ENCODE measurements around the gene CFAP91.

CFAP91 gene

DNA sequence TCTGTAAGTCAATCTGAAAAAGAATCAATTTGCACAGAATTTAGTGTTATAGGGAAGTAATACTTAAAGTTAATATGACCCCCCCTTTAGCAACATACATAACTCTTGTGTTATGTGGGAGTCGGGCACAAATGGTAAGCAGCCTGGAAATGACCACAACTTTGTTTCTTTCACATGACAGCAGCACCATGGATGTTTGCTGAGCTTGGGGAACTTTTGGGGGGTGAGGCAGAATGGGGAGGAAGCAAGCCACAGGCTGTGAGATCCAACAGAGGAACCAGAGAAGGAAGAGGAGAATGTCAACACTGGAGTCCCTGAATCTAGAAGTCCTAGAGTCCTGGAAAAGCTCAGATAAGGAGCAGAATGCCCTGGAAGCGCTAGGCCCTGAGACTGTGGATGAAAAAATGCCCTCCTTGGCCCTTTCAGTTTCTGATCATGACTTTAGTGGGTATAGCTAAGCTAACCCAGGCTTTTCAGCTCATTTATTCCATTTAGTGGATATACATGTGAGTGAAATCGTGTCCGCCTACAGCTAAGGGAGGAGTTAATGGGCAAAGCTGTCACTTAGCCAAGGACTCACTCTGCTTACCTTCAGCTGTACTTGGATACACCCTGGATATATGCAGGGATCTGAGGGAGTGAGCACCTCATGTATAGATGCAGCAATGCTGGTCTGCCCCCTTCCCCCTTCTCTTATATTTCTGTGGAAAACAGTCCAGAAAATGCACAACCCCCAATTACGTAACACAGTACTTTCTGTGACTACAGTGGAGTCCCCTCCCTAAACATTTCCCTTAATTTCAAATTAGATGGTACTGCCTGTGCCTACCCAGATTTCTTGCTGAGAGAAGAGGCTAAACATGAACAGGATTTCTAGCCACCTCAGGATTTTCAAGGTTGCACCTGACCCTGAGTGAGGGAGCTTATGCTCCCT, 39.1 kb downstream of the CFAP91 start:
- DNase-seq (ENCODE audit: low read depth in 1 of 2, low spot score in 1 of 2), result peak in 1 of 2 experiments; percentile 23
- Histone ChIP-seq H3K27me3 (ENCODE audit: insufficient read depth, poor library complexity, severe bottlenecking) (no peaks in the 10 kb centered on the region), H3K4me3 (replicated peaks; ENCODE audit: insufficient read depth, low read length) (no peak overlapping the region), H3K27ac (replicated peaks) (no peak overlapping the region)
- TF ChIP-seq POLR2AphosphoS5 (IDR thresholded peaks at IDR 0.05; ENCODE audit: low read depth) (no peak), GABPA (IDR thresholded peaks at IDR 0.05; ENCODE audit: low read depth) (no peak), SPI1 (IDR thresholded peaks at IDR 0.05; ENCODE audit: borderline replicate concordance, low read depth) (no peak)
- TF ChIP-seq, protein P1, sequence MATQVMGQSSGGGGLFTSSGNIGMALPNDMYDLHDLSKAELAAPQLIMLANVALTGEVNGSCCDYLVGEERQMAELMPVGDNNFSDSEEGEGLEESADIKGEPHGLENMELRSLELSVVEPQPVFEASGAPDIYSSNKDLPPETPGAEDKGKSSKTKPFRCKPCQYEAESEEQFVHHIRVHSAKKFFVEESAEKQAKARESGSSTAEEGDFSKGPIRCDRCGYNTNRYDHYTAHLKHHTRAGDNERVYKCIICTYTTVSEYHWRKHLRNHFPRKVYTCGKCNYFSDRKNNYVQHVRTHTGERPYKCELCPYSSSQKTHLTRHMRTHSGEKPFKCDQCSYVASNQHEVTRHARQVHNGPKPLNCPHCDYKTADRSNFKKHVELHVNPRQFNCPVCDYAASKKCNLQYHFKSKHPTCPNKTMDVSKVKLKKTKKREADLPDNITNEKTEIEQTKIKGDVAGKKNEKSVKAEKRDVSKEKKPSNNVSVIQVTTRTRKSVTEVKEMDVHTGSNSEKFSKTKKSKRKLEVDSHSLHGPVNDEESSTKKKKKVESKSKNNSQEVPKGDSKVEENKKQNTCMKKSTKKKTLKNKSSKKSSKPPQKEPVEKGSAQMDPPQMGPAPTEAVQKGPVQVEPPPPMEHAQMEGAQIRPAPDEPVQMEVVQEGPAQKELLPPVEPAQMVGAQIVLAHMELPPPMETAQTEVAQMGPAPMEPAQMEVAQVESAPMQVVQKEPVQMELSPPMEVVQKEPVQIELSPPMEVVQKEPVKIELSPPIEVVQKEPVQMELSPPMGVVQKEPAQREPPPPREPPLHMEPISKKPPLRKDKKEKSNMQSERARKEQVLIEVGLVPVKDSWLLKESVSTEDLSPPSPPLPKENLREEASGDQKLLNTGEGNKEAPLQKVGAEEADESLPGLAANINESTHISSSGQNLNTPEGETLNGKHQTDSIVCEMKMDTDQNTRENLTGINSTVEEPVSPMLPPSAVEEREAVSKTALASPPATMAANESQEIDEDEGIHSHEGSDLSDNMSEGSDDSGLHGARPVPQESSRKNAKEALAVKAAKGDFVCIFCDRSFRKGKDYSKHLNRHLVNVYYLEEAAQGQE (IDR thresholded peaks at IDR 0.05; ENCODE audit: insufficient replicate concordance, low read depth), result no peak
- TF ChIP-seq, protein P2, sequence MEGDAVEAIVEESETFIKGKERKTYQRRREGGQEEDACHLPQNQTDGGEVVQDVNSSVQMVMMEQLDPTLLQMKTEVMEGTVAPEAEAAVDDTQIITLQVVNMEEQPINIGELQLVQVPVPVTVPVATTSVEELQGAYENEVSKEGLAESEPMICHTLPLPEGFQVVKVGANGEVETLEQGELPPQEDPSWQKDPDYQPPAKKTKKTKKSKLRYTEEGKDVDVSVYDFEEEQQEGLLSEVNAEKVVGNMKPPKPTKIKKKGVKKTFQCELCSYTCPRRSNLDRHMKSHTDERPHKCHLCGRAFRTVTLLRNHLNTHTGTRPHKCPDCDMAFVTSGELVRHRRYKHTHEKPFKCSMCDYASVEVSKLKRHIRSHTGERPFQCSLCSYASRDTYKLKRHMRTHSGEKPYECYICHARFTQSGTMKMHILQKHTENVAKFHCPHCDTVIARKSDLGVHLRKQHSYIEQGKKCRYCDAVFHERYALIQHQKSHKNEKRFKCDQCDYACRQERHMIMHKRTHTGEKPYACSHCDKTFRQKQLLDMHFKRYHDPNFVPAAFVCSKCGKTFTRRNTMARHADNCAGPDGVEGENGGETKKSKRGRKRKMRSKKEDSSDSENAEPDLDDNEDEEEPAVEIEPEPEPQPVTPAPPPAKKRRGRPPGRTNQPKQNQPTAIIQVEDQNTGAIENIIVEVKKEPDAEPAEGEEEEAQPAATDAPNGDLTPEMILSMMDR (IDR thresholded peaks at IDR 0.05; ENCODE audit: insufficient read depth, low read length), result no peak

DNA sequence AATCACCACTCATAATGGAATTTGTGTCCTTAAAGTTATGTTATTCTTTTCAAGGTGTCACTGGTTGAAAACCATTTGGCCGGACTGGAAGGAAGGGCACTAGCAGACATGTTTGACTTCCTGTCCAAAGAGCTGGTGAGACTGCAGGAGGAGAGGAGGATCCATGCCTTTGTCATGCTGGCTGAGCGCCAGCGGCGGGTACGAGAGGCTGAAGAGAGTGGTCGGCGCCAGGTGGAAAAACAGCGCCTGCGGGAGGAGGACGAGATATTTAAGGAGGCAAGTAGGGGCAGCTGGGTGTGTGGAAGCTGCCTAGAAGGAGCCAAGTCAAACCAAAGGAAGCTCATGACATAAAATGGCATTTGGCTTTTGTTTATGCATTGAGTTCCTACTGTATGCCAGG, 41.1 kb downstream of the CFAP91 start:
- no peak overlapping the region for H3K4me3 ChIP-seq (replicated peaks; ENCODE audit: insufficient read depth, low read length)
- DNase-seq (ENCODE audit: low read depth in 1 of 2, low spot score in 1 of 2), result no peak
- TF ChIP-seq POLR2AphosphoS5 (IDR thresholded peaks at IDR 0.05; ENCODE audit: low read depth) (no peak), SPI1 (IDR thresholded peaks at IDR 0.05; ENCODE audit: borderline replicate concordance, low read depth) (no peak), GABPA (IDR thresholded peaks at IDR 0.05; ENCODE audit: low read depth) (no peak)
- TF ChIP-seq, protein P1 (IDR thresholded peaks at IDR 0.05; ENCODE audit: insufficient replicate concordance, low read depth), result no peak
- TF ChIP-seq, protein P2 (IDR thresholded peaks at IDR 0.05; ENCODE audit: insufficient read depth, low read length), result no peak
- H3K27ac ChIP-seq (replicated peaks), result no peak overlapping the region
- H3K27me3 ChIP-seq (ENCODE audit: insufficient read depth, poor library complexity, severe bottlenecking), result no peaks in the 10 kb centered on the region

DNA sequence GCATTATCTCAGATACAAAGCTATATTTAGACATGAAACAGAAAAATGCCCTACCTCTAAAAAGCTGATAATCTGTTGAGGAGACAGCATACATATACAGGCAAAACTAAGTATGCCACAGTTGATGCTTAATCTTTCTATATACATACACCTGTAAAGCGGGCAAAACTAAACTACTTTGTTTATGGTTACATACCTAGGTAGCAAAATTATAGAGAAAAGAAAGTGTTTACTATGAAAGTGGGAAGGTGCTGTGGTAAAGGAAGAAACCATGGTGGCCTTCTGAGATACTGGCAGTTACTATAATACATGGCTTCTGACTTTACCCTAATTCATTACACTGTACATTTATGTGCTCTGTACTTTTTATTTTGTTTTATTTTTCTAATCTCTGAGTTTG, 43.1 kb downstream of the CFAP91 start:
- no peak for DNase-seq (ENCODE audit: low read depth in 1 of 2, low spot score in 1 of 2)
- TF ChIP-seq, protein P1 (IDR thresholded peaks at IDR 0.05; ENCODE audit: insufficient replicate concordance, low read depth), result no peak
- Histone ChIP-seq H3K4me3 (replicated peaks; ENCODE audit: insufficient read depth, low read length) (no peak overlapping the region), H3K27ac (replicated peaks) (no peak overlapping the region), H3K27me3 (ENCODE audit: insufficient read depth, poor library complexity, severe bottlenecking) (no peaks in the 10 kb centered on the region)

Measured in HL-60 (cell line).